Measurements from ENCODE around the gene CRYBA2. TPM values are rescaled to one million over a fixed set of nuclear protein-coding genes. Genes with fewer than 3 reads are reported as not detected.
A peak's percentile ranks its signal among the peaks of the same experiment; 100 is the strongest.

CRYBA2 gene
- total and polyA plus RNA-seq, 2 experiments from 2014 or later: not detected

DNA sequence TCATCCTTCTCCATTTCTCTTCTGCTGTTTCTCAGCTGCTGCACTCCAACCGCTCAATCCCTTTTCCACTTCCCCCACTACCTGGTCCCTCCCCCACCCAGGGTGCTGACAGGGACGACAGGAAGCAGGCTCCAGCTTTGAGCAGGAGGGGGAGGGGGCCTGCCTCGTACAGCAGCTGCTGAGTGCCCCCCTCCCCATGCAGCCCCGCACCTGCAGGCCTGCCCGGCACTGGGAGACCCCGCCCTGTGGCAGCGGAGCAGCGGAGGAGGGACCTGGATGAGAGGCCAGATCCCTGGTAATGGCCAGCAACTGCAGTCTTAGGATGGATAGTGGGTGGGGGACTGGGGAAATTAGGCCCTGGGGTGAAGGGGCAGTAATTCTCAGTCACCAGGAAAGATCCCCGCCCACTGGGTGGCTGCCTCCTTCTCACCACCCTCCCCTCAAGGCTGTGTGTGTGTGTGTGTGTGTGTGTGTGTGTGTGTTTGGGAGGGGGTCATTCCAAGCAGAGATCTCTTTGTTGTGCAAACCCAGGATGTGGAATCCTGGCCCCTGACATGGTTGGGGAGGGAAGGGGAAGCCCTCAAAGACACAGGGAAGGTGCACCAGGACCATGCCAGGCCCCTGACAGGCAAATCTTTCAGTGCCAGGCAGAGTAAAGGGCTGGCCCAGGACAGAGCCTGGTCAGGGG lies 6.8 kb upstream of the CRYBA2 start:
- peak; percentile 84 for DNase-seq (ENCODE audit: low spot score)
- Mint-ChIP-seq H3K27ac (no peak overlapping the region), H3K4me1 (peaks cover 24% of the 10 kb centered on the region), H3K36me3 (ENCODE audit: low read depth) (no peaks in the 10 kb centered on the region; the same call in 2 of the 3 replicates), H3K9me3 (peaks cover 2% of the 10 kb centered on the region; the same call in 1 of the 3 replicates), H3K4me3 (peak overlapping the region; percentile 46), H3K27me3 (ENCODE audit: insufficient read depth, low read depth, poor library complexity) (peaks cover 97% of the 10 kb centered on the region)
- Histone ChIP-seq H3K4me1 (ENCODE audit: insufficient read depth) (peaks cover 37% of the 10 kb centered on the region), H3K4me3 (peak overlapping the region; percentile 72), H3K36me3 (ENCODE audit: insufficient read depth) (no peaks in the 10 kb centered on the region), H3K4me2 (peak overlapping the region; percentile 90), H2AFZ (peak overlapping the region; percentile 16; the same call in 1 of the 2 replicates), H3K27me3 (ENCODE audit: insufficient read depth) (peaks cover 100% of the 10 kb centered on the region), H3K27ac (ENCODE audit: low read depth) (no peak overlapping the region), H3F3A (replicated peaks; ENCODE audit: low read depth) (0 out of 2 replicates have a peak, but pooled peaks cover 6% of the 10 kb centered on the region), H3K79me2 (replicated peaks; ENCODE audit: insufficient read depth) (no peaks in the 10 kb centered on the region), H4K20me1 (replicated peaks; ENCODE audit: insufficient read depth) (peaks cover 10% of the 10 kb centered on the region), H3K9me2 (ENCODE audit: insufficient read depth) (no peaks in the 10 kb centered on the region)
- peak; percentile 2 for ATAC-seq
- TF ChIP-seq, protein P1, sequence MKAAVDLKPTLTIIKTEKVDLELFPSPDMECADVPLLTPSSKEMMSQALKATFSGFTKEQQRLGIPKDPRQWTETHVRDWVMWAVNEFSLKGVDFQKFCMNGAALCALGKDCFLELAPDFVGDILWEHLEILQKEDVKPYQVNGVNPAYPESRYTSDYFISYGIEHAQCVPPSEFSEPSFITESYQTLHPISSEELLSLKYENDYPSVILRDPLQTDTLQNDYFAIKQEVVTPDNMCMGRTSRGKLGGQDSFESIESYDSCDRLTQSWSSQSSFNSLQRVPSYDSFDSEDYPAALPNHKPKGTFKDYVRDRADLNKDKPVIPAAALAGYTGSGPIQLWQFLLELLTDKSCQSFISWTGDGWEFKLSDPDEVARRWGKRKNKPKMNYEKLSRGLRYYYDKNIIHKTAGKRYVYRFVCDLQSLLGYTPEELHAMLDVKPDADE (IDR thresholded peaks at IDR 0.05): peak; percentile 72
- no peak for TF ChIP-seq JUNB (IDR thresholded peaks at IDR 0.05; ENCODE audit: unreplicated experiment)
- peak; percentile 37 for TF ChIP-seq POLR2AphosphoS5 (IDR thresholded peaks at IDR 0.05; ENCODE audit: low read depth)
- TF ChIP-seq NANOG (IDR thresholded peaks at IDR 0.05; ENCODE audit: borderline replicate concordance): no peak
- TF ChIP-seq, protein P2, sequence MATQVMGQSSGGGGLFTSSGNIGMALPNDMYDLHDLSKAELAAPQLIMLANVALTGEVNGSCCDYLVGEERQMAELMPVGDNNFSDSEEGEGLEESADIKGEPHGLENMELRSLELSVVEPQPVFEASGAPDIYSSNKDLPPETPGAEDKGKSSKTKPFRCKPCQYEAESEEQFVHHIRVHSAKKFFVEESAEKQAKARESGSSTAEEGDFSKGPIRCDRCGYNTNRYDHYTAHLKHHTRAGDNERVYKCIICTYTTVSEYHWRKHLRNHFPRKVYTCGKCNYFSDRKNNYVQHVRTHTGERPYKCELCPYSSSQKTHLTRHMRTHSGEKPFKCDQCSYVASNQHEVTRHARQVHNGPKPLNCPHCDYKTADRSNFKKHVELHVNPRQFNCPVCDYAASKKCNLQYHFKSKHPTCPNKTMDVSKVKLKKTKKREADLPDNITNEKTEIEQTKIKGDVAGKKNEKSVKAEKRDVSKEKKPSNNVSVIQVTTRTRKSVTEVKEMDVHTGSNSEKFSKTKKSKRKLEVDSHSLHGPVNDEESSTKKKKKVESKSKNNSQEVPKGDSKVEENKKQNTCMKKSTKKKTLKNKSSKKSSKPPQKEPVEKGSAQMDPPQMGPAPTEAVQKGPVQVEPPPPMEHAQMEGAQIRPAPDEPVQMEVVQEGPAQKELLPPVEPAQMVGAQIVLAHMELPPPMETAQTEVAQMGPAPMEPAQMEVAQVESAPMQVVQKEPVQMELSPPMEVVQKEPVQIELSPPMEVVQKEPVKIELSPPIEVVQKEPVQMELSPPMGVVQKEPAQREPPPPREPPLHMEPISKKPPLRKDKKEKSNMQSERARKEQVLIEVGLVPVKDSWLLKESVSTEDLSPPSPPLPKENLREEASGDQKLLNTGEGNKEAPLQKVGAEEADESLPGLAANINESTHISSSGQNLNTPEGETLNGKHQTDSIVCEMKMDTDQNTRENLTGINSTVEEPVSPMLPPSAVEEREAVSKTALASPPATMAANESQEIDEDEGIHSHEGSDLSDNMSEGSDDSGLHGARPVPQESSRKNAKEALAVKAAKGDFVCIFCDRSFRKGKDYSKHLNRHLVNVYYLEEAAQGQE (IDR thresholded peaks at IDR 0.05; ENCODE audit: unreplicated experiment): no peak
- TF ChIP-seq, protein P3, sequence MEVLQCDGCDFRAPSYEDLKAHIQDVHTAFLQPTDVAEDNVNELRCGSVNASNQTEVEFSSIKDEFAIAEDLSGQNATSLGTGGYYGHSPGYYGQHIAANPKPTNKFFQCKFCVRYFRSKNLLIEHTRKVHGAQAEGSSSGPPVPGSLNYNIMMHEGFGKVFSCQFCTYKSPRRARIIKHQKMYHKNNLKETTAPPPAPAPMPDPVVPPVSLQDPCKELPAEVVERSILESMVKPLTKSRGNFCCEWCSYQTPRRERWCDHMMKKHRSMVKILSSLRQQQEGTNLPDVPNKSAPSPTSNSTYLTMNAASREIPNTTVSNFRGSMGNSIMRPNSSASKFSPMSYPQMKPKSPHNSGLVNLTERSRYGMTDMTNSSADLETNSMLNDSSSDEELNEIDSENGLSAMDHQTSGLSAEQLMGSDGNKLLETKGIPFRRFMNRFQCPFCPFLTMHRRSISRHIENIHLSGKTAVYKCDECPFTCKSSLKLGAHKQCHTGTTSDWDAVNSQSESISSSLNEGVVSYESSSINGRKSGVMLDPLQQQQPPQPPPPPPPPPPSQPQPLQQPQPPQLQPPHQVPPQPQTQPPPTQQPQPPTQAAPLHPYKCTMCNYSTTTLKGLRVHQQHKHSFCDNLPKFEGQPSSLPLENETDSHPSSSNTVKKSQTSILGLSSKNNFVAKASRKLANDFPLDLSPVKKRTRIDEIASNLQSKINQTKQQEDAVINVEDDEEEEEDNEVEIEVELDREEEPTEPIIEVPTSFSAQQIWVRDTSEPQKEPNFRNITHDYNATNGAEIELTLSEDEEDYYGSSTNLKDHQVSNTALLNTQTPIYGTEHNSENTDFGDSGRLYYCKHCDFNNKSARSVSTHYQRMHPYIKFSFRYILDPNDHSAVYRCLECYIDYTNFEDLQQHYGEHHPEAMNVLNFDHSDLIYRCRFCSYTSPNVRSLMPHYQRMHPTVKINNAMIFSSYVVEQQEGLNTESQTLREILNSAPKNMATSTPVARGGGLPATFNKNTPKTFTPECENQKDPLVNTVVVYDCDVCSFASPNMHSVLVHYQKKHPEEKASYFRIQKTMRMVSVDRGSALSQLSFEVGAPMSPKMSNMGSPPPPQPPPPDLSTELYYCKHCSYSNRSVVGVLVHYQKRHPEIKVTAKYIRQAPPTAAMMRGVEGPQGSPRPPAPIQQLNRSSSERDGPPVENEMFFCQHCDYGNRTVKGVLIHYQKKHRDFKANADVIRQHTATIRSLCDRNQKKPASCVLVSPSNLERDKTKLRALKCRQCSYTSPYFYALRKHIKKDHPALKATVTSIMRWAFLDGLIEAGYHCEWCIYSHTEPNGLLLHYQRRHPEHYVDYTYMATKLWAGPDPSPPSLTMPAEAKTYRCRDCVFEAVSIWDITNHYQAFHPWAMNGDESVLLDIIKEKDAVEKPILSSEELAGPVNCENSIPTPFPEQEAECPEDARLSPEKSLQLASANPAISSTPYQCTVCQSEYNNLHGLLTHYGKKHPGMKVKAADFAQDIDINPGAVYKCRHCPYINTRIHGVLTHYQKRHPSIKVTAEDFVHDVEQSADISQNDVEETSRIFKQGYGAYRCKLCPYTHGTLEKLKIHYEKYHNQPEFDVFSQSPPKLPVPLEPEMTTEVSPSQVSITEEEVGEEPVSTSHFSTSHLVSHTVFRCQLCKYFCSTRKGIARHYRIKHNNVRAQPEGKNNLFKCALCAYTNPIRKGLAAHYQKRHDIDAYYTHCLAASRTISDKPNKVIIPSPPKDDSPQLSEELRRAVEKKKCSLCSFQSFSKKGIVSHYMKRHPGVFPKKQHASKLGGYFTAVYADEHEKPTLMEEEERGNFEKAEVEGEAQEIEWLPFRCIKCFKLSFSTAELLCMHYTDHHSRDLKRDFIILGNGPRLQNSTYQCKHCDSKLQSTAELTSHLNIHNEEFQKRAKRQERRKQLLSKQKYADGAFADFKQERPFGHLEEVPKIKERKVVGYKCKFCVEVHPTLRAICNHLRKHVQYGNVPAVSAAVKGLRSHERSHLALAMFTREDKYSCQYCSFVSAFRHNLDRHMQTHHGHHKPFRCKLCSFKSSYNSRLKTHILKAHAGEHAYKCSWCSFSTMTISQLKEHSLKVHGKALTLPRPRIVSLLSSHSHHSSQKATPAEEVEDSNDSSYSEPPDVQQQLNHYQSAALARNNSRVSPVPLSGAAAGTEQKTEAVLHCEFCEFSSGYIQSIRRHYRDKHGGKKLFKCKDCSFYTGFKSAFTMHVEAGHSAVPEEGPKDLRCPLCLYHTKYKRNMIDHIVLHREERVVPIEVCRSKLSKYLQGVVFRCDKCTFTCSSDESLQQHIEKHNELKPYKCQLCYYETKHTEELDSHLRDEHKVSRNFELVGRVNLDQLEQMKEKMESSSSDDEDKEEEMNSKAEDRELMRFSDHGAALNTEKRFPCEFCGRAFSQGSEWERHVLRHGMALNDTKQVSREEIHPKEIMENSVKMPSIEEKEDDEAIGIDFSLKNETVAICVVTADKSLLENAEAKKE (CRISPR knock-in tag; IDR thresholded peaks at IDR 0.05): no peak
- peak; percentile 54 for TF ChIP-seq EZH2 (IDR thresholded peaks at IDR 0.05; ENCODE audit: low read depth, unreplicated experiment)
- no peak for TF ChIP-seq EZH2phosphoT487 (IDR thresholded peaks at IDR 0.05; ENCODE audit: unreplicated experiment)
